Measurements from ENCODE around the gene DEAF1.
A peak's percentile ranks its signal among the peaks of the same experiment; 100 is the strongest.
"Not testable (repeated sequence)": the region's sequence is repeated elsewhere in the genome, so short reads cannot be mapped to it uniquely, and the experiment has no call there.

DEAF1 gene

GRCh38 chr11:680476-680875, 14.5 kb downstream of the DEAF1 start:
- DNase-seq (ENCODE audit: low spot score): no peak

- DNase-seq (ENCODE audit: low spot score): no peak
These were observed 15.5 kb downstream of the DEAF1 start for GRCh38 chr11:679271-680207.

GRCh38 chr11:678297-678696, 16.7 kb downstream of the DEAF1 start:
- DNase-seq (ENCODE audit: low spot score): no peak

GRCh38 chr11:674406-674805, 20.6 kb downstream of the DEAF1 start:
- no peak for DNase-seq (ENCODE audit: low spot score)

- no peak for DNase-seq (ENCODE audit: low spot score)
These were observed 21.2 kb downstream of the DEAF1 start for GRCh38 chr11:673866-674265.

GRCh38 chr11:665704-666281, 29.2 kb downstream of the DEAF1 start:
- DNase-seq (ENCODE audit: low spot score): peak; percentile 89

- no peak for DNase-seq (ENCODE audit: low spot score)
These were observed 29.8 kb downstream of the DEAF1 start for GRCh38 chr11:665062-665703.

- peak; percentile 67 for DNase-seq (ENCODE audit: low spot score)
These were observed 32.2 kb downstream of the DEAF1 start for GRCh38 chr11:662689-663274.

GRCh38 chr11:660681-661444, 34.2 kb downstream of the DEAF1 start:
- DNase-seq (ENCODE audit: low spot score): no peak

- DNase-seq (ENCODE audit: low spot score): no peak
These were observed 34.7 kb downstream of the DEAF1 start for GRCh38 chr11:660281-660680.

GRCh38 chr11:659532-660085, 35.4 kb downstream of the DEAF1 start:
- no peak for DNase-seq (ENCODE audit: low spot score)

- no peak for DNase-seq (ENCODE audit: low spot score)
These were observed 37.3 kb downstream of the DEAF1 start for GRCh38 chr11:657691-658126.

- no peak for DNase-seq (ENCODE audit: low spot score)
These were observed 38.2 kb downstream of the DEAF1 start for GRCh38 chr11:656866-657265.

- no peak for DNase-seq (ENCODE audit: low spot score)
These were observed 38.6 kb downstream of the DEAF1 start for GRCh38 chr11:656426-656825.

GRCh38 chr11:655036-655726, 39.8 kb downstream of the DEAF1 start:
- no peak for DNase-seq (ENCODE audit: low spot score)

GRCh38 chr11:654444-654843, 40.6 kb downstream of the DEAF1 start:
- not testable (repeated sequence) for DNase-seq (ENCODE audit: low spot score)

GRCh38 chr11:653837-654236, 41.2 kb downstream of the DEAF1 start:
- DNase-seq (ENCODE audit: low spot score): no peak

GRCh38 chr11:653136-653535, 41.9 kb downstream of the DEAF1 start:
- not testable (repeated sequence) for DNase-seq (ENCODE audit: low spot score)

- no peak for DNase-seq (ENCODE audit: low spot score)
These were observed 44.5 kb downstream of the DEAF1 start for GRCh38 chr11:650482-650881.

- not testable (repeated sequence) for DNase-seq (ENCODE audit: low spot score)
These were observed 47.3 kb downstream of the DEAF1 start for GRCh38 chr11:647672-648158.

GRCh38 chr11:646214-646613, 48.8 kb downstream of the DEAF1 start:
- DNase-seq (ENCODE audit: low spot score): no peak
